ENCODE data around the gene GPR176. TPM values are rescaled to one million over a fixed set of nuclear protein-coding genes. Genes with fewer than 3 reads are reported as not detected.

Gene GPR176
- total and polyA plus RNA-seq, 7 experiments from 2014 or later, result 0.07 TPM; not detected in 6

- ChIA-PET POLR2A (interaction anchor here (0.7 kb wide), 1 partner anchor 53 kb away, joined by 3 read pairs; no protein-coding TSS in a partner anchor), CTCF (interaction anchor here (0.7 kb wide), 1 partner anchor 13 kb away, joined by 3 read pairs; no protein-coding TSS in a partner anchor)
- ATAC-seq (no peak), DNase-seq (no peak)
- Mint-ChIP-seq H3K4me1 (no peaks in the 10 kb centered on the region), H3K27ac (no peak overlapping the region), H3K4me3 (no peak overlapping the region), H3K36me3 (no peaks in the 10 kb centered on the region), H3K9me3 (no peaks in the 10 kb centered on the region), H3K27me3 (peaks cover 3 to 40% (median 10%) of the 10 kb centered on the region in 5 donors)
- no peak overlapping the region for H3K27ac ChIP-seq (ENCODE audit: low read depth, low read length)
- H3K4me3 ChIP-seq (ENCODE audit: low read length), result no peak overlapping the region
- H3K27me3 ChIP-seq (ENCODE audit: control insufficient read depth in 2 of 2, insufficient read depth in 2 of 2, low read length in 2 of 2), result no peaks in the 10 kb centered on the region
- no peaks in the 10 kb centered on the region for H3K36me3 ChIP-seq (ENCODE audit: control insufficient read depth in 2 of 3, insufficient read depth in 3 of 3, low read length in 3 of 3)
- H3K4me1 ChIP-seq (ENCODE audit: control insufficient read depth in 2 of 2, insufficient read depth in 2 of 2, low read length in 2 of 2), result no peaks in the 10 kb centered on the region
- intact Hi-C loops (cut with micrococcal nuclease), result no loop called here
- H3K9me3 ChIP-seq (ENCODE audit: control insufficient read depth in 2 of 3, low read length in 3 of 3), result no peaks in the 10 kb centered on the region
Observed at GRCh38 chr15:39885099-39885777, 34.8 kb downstream of the GPR176 start.

GRCh38 chr15:39884351-39884750 lies 35.7 kb downstream of the GPR176 start:
- Mint-ChIP-seq H3K4me1 (no peaks in the 10 kb centered on the region), H3K27me3 (peaks cover 3 to 40% (median 10%) of the 10 kb centered on the region in 5 donors), H3K27ac (no peak overlapping the region), H3K4me3 (no peak overlapping the region), H3K36me3 (no peaks in the 10 kb centered on the region), H3K9me3 (no peaks in the 10 kb centered on the region)
- Histone ChIP-seq H3K27me3 (ENCODE audit: control insufficient read depth in 2 of 2, insufficient read depth in 2 of 2, low read length in 2 of 2) (no peaks in the 10 kb centered on the region), H3K4me1 (ENCODE audit: control insufficient read depth in 2 of 2, insufficient read depth in 2 of 2, low read length in 2 of 2) (no peaks in the 10 kb centered on the region), H3K27ac (ENCODE audit: low read depth, low read length) (no peak overlapping the region), H3K36me3 (ENCODE audit: control insufficient read depth in 2 of 3, insufficient read depth in 3 of 3, low read length in 3 of 3) (no peaks in the 10 kb centered on the region), H3K9me3 (ENCODE audit: control insufficient read depth in 2 of 3, low read length in 3 of 3) (no peaks in the 10 kb centered on the region), H3K4me3 (ENCODE audit: low read length) (no peak overlapping the region)
- ATAC-seq, result no peak
- ChIA-PET CTCF (interaction anchor here (0.9 kb wide), 1 partner anchor 10 kb away, joined by 3 read pairs; no protein-coding TSS in a partner anchor), POLR2A (no interaction called here)
- DNase-seq, result no peak
- intact Hi-C loops (cut with micrococcal nuclease), result no loop called here

GRCh38 chr15:39882602-39883001 lies 37.5 kb downstream of the GPR176 start:
- no peaks in the 10 kb centered on the region for H3K27me3 ChIP-seq (ENCODE audit: control insufficient read depth in 2 of 2, insufficient read depth in 2 of 2, low read length in 2 of 2)
- H3K36me3 ChIP-seq (ENCODE audit: control insufficient read depth in 2 of 3, insufficient read depth in 3 of 3, low read length in 3 of 3), result no peaks in the 10 kb centered on the region
- H3K36me3 Mint-ChIP-seq, result no peaks in the 10 kb centered on the region
- H3K4me3 Mint-ChIP-seq, result no peak overlapping the region
- H3K9me3 Mint-ChIP-seq, result no peaks in the 10 kb centered on the region
- ATAC-seq, result no peak
- ChIA-PET POLR2A (no interaction called here), CTCF (interaction anchor here (0.7 kb wide), 1 partner anchor 86 kb away, joined by 3 read pairs; no protein-coding TSS in a partner anchor)
- no peak overlapping the region for H3K27ac Mint-ChIP-seq
- H3K27me3 Mint-ChIP-seq, result peaks cover 3 to 37% (median 12%) of the 10 kb centered on the region in 5 donors
- no peaks in the 10 kb centered on the region for H3K9me3 ChIP-seq (ENCODE audit: control insufficient read depth in 2 of 3, low read length in 3 of 3)
- no peak overlapping the region for H3K4me3 ChIP-seq (ENCODE audit: low read length)
- H3K4me1 ChIP-seq (ENCODE audit: control insufficient read depth in 2 of 2, insufficient read depth in 2 of 2, low read length in 2 of 2), result no peaks in the 10 kb centered on the region
- no peak overlapping the region for H3K27ac ChIP-seq (ENCODE audit: low read depth, low read length)
- no peak for DNase-seq
- H3K4me1 Mint-ChIP-seq, result no peaks in the 10 kb centered on the region
- intact Hi-C loops (cut with micrococcal nuclease), result no loop called here

- Histone ChIP-seq H3K27me3 (ENCODE audit: control insufficient read depth in 2 of 2, insufficient read depth in 2 of 2, low read length in 2 of 2) (no peaks in the 10 kb centered on the region), H3K9me3 (ENCODE audit: control insufficient read depth in 2 of 3, low read length in 3 of 3) (no peaks in the 10 kb centered on the region), H3K27ac (ENCODE audit: low read depth, low read length) (no peak overlapping the region), H3K4me3 (ENCODE audit: low read length) (no peak overlapping the region), H3K36me3 (ENCODE audit: control insufficient read depth in 2 of 3, insufficient read depth in 3 of 3, low read length in 3 of 3) (no peaks in the 10 kb centered on the region), H3K4me1 (ENCODE audit: control insufficient read depth in 2 of 2, insufficient read depth in 2 of 2, low read length in 2 of 2) (no peaks in the 10 kb centered on the region)
- Mint-ChIP-seq H3K27ac (no peak overlapping the region), H3K4me1 (no peaks in the 10 kb centered on the region), H3K27me3 (peaks cover 3 to 37% (median 14%) of the 10 kb centered on the region in 5 donors), H3K36me3 (no peaks in the 10 kb centered on the region), H3K4me3 (no peak overlapping the region), H3K9me3 (no peaks in the 10 kb centered on the region)
- intact Hi-C loops (cut with micrococcal nuclease), result no loop called here
- POLR2A ChIA-PET, result no interaction called here
- no peak for DNase-seq
- CTCF ChIA-PET, result no interaction called here
- ATAC-seq, result no peak
Observed at GRCh38 chr15:39881790-39882189, 38.3 kb downstream of the GPR176 start.

GRCh38 chr15:39880718-39881387 lies 39.2 kb downstream of the GPR176 start:
- intact Hi-C loops (cut with micrococcal nuclease), result no loop called here
- Mint-ChIP-seq H3K36me3 (no peaks in the 10 kb centered on the region), H3K9me3 (no peaks in the 10 kb centered on the region), H3K4me1 (no peaks in the 10 kb centered on the region), H3K27me3 (peaks cover 3 to 33% (median 14%) of the 10 kb centered on the region in 5 donors), H3K4me3 (no peak overlapping the region), H3K27ac (no peak overlapping the region)
- H3K27me3 ChIP-seq (ENCODE audit: control insufficient read depth in 2 of 2, insufficient read depth in 2 of 2, low read length in 2 of 2), result no peaks in the 10 kb centered on the region
- POLR2A ChIA-PET, result no interaction called here
- DNase-seq, result no peak
- no peaks in the 10 kb centered on the region for H3K9me3 ChIP-seq (ENCODE audit: control insufficient read depth in 2 of 3, low read length in 3 of 3)
- ATAC-seq, result no peak
- no peaks in the 10 kb centered on the region for H3K36me3 ChIP-seq (ENCODE audit: control insufficient read depth in 2 of 3, insufficient read depth in 3 of 3, low read length in 3 of 3)
- no peak overlapping the region for H3K27ac ChIP-seq (ENCODE audit: low read depth, low read length)
- CTCF ChIA-PET, result no interaction called here
- no peak overlapping the region for H3K4me3 ChIP-seq (ENCODE audit: low read length)
- no peaks in the 10 kb centered on the region for H3K4me1 ChIP-seq (ENCODE audit: control insufficient read depth in 2 of 2, insufficient read depth in 2 of 2, low read length in 2 of 2)

- intact Hi-C loops (cut with micrococcal nuclease), result loop anchor here (5.0 to 10.0 kb wide), 2 partner anchors 76 to 1064 kb away; no protein-coding TSS in a partner anchor
- Histone ChIP-seq H3K4me1 (ENCODE audit: control insufficient read depth in 2 of 2, insufficient read depth in 2 of 2, low read length in 2 of 2) (no peaks in the 10 kb centered on the region), H3K36me3 (ENCODE audit: control insufficient read depth in 2 of 3, insufficient read depth in 3 of 3, low read length in 3 of 3) (no peaks in the 10 kb centered on the region), H3K4me3 (ENCODE audit: low read length) (no peak overlapping the region), H3K27ac (ENCODE audit: low read depth, low read length) (no peak overlapping the region), H3K27me3 (ENCODE audit: control insufficient read depth in 2 of 2, insufficient read depth in 2 of 2, low read length in 2 of 2) (no peaks in the 10 kb centered on the region), H3K9me3 (ENCODE audit: control insufficient read depth in 2 of 3, low read length in 3 of 3) (no peaks in the 10 kb centered on the region)
- Mint-ChIP-seq H3K4me1 (no peaks in the 10 kb centered on the region), H3K36me3 (no peaks in the 10 kb centered on the region), H3K4me3 (no peak overlapping the region), H3K27me3 (peaks cover 0 to 17% (median 5%) of the 10 kb centered on the region in 5 donors), H3K27ac (no peak overlapping the region), H3K9me3 (no peaks in the 10 kb centered on the region)
- ATAC-seq (no peak), DNase-seq (no peak)
- ChIA-PET CTCF (no interaction called here), POLR2A (no interaction called here)
Observed at GRCh38 chr15:39878406-39878785, 41.7 kb downstream of the GPR176 start.

Measured in naive thymus-derived CD4-positive, alpha-beta T cell (primary cell).